CD4-positive, alpha-beta T cell treated with Interleukin-17A for 4 hours (primary cell): Measurements from ENCODE around the gene LRCH1.
"Not testable (repeated sequence)": the region's sequence is repeated elsewhere in the genome, so short reads cannot be mapped to it uniquely, and the experiment has no call there.

ENCODE experiments used
- DNase-seq: peaks from one replicate; pipeline ENCODE4 v3.0.0-alpha.2; 2020; ENCODE audit warnings: mixed read lengths

Gene LRCH1

GRCh38 chr13:46721054-46721453 lies 168.1 kb downstream of the LRCH1 start:
- DNase-seq: peak; percentile 65

GRCh38 chr13:46726347-46726746 lies 173.4 kb downstream of the LRCH1 start:
- no peak for DNase-seq

GRCh38 chr13:46728777-46729176 lies 175.8 kb downstream of the LRCH1 start:
- no peak for DNase-seq

DNA sequence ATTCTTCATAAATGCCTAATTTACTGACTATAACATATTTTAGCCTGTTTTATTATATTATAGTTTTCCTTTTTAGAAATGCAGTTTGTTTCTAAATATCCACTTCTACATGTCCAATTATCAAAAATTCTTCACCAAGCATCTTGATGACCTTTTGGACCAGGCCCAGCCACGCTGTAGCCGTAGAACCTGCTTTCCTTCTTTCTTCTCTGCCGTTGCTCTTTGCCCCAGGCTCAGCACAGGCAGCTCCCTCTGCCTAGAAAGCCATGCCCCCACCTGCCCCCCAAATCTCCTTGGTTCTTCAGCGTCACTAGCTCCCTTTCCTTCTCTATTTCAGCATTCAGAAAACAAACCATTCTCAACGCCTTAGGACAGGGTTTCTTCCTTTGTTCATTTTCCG lies 178.6 kb downstream of the LRCH1 start:
- DNase-seq: no peak

DNA sequence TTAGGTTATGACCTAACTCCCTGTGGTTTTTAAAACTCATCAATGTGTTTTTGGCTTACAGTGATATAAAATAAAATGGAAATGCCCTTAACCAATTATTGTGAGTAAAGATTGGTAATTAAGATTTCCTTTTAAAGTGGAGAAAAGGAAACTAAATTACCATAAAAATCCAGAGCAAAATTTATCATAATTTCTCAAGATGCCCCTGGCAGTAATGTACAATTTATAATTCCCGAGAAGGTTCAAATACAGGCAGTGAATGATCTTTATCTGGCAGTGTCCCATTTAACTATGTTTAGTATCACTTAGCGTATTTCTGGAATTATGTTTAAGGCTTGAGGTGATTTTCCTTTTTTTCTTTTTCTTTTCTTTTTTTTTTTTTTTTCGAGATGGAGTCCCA lies 182.5 kb downstream of the LRCH1 start:
- DNase-seq: no peak

GRCh38 chr13:46736541-46737310 lies 183.8 kb downstream of the LRCH1 start:
- no peak for DNase-seq

DNA sequence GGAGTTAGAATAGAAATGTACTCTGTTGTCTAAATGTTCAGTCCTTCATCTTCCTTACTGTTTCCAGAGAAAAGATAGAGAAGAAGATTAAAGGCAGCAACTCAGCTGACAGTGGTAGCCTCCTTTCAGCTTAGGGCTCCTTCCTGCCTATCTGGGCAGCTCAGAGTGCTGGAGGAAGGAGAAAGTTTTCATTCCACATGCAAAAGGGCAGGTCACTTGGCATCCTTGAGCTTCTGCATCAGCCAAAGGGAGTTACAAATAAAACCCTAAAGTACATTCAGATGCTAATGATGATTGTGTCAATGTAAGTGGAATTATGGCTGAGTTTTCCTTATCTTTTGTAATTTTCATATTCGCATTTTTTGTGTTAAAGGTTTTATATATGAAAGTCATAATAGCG lies 185.1 kb downstream of the LRCH1 start:
- DNase-seq: no peak

GRCh38 chr13:46738766-46739165 lies 185.8 kb downstream of the LRCH1 start:
- DNase-seq: no peak

DNA sequence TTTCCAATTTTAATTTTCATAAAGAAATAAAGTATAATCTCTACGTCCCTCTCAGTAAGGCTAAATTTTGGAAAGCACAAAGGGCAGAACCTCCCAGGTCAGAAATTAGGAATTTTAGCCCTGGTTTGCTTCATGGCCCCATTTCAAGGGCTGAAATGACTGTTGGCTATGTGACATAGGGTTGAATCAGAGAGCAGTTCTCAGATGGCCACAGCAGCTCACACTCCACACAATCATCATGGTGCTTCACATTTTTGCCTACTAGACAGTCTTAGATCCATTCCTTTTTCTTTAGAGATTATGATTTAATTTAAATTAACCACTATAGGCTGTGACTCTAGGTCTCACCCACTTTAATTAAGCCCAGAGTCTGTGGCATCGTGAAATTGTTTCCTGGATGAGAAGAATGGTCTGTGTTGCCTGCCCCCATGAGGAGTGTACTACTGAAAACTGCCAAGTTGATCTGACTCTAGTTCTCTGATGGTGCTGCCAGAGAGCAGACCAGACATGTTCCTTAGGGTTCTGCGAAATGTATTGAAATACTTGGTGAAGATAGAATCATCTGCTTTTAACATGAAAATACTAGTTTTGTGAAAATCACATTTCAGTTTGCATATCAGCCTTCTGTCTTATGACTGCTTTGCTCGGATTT lies 186.6 kb downstream of the LRCH1 start:
- no peak for DNase-seq

DNA sequence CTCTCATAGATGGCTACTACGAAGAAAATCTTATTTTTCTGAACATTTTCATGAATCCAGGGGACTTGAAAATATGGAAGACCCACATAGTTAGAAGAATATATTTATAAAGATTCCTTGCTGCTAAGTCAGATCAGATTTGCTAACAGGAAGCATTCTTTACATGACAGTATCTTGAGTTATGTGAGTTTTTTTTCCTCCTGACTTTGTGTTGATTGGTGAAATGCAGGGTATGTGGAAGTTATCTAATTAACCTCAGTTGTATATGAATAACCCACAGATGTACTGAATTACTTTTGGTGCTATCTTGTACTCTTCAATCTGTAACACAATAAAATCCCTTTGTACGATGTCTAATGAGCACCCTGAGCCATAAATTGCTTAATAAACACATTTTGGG lies 190.2 kb downstream of the LRCH1 start:
- no peak for DNase-seq

DNA sequence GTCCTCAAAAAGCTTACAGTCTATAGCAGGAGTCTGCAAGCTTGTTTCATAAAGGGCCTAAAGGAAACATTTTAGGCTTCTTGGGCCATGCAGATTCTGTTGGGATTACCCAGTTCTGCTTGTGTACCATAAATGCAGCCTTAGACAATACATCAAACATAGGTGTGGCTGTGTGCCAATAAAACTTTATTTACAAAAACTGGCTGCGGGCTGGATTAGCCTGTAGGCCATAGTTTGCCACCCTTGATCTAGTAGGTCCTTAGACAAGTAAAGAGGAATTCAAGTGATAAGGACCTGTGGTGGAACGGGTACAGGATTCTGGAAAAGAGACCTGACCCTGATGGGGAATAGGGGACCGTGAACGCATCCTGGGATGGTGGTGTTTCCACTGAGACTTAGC lies 192.1 kb downstream of the LRCH1 start:
- no peak for DNase-seq

GRCh38 chr13:46745706-46746105 lies 192.7 kb downstream of the LRCH1 start:
- no peak for DNase-seq

DNA sequence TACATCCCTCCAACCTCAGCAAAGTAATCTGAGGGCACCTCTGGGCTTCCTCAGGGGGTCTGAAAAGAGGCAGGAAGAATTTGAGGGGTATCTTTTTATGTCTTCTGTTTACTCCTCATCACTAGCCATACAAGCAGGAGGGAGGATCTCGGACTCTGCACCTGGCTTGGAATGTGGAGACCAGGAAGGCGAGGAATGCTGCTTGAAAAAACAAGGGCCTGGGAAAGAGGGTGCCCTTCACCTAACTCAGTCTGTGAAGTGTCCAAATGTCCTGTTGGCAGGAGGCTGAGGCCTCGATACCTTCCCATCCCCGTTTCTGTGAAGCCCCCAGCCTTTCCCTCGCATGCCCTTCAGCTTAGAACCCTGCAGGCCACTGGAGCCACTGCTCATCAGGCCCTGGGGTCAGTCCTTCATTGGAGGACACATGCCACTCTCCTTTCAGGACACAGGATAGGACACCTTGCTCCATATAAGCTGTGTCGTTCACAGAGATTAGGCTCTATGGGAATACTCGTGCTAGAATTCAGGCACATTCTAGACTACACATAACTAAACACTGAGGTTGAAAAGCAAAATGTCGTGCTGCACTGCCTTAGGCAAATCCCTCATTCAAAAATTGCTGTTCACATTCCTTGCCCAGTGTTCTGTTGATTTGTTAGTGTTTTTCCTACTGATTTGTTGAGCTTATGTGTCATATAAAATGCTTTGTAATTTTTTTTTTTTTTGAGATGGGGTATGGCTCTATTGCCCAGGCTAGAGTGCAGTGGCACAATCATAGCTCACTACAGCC lies 194.3 kb downstream of the LRCH1 start:
- no peak for DNase-seq

DNA sequence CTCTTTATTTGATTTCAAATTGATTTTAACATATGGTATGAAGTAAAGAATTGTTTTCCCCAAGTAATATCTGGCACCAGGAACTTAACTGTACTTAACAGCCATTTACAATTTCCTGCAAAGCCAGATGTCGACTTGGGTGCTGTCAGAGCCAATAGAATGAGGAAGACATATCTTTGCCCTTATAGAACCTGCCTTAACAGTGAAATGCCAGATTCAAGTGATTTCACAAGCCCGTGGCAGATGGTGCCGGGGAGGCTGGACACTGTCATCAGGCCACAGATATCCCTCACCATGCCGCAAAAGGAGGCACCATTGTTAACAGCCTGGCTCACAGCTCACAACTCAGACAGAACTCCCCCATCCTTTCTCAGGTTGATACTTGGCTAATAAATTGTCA lies 195.3 kb downstream of the LRCH1 start:
- no peak for DNase-seq

GRCh38 chr13:46749951-46750350 lies 197.0 kb downstream of the LRCH1 start:
- DNase-seq: no peak

DNA sequence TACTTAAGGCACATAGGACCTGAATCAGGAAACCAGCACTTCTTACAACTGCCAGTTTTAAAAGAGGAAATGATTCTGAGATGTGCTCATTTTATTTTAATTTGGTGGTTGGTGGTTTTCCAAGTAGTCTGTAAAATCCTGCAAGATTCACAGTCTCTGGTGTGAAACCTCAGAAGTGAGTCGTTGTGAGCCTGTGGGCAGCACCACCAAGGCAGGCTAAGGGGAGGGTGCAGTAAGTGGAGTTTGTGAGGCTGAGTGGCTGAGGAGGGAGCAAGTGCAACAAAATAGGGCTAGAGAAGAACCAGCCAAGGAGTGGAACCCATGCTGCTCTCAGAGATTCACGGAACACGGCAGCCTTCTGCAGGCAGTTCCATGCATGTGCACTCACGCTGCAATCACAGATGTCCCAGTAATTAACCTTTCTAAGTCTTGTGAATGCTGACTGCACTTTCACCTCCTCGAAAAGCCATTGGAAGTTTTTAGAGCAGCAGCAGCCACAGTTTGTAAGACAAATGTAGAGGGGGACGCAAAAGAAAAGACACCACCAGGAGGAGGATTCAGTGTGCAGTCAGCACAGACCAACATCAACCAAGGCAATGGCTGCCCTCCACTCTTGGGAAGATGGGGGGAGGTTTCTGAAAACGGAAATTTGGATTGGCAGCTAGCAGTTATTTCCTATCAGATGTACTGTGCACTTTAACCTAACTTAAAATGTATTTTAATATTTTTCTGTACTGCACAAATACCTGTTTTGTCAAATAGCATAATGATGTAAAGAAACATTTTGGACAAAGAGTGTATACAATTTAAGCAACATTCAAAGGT lies 199.1 kb downstream of the LRCH1 start:
- peak; percentile 46 for DNase-seq

DNA sequence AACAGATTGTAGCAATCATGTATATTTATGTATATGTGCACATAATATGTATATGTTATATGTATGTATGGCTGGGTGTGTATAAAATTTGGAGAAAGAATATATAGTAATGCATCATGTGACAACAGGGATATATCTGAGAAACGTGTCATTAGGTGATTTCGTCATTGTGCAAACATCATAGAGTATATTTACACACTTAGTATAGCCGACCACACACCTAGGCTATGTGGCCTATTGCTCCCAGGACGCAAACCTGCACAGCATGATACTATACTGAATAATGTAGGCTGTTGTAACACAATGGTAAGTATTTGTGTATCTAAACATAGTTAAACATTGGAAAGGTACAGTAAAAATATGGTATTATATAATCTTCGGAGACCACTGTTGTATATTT lies 200.2 kb downstream of the LRCH1 start:
- no peak for DNase-seq

- no peak for DNase-seq
Measured at GRCh38 chr13:46753917-46754316, 200.9 kb downstream of the LRCH1 start.

DNA sequence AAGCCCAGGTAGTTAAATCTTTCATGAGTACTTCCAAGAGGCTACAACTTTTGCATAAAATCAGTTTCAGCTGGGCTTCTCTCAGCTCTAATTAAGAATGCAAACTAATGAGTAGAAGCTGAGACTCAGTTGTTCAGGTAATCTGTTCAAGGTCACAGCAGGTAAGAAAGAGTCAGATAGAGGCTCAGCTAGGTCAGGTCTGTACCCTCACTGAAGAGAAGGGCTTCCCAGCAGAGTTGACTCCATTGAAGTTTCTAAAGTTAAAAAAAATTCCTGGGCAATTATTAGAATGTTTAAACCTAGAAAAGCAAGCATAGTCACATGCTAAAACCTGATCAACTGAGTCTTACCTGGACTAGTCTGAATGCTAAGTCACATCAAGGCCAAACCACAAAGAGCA lies 201.8 kb downstream of the LRCH1 start:
- no peak for DNase-seq

- not testable (repeated sequence) for DNase-seq
Measured at GRCh38 chr13:46755508-46755907, 202.5 kb downstream of the LRCH1 start.

GRCh38 chr13:46756977-46757376 lies 204.0 kb downstream of the LRCH1 start:
- no peak for DNase-seq

GRCh38 chr13:46757640-46758039 lies 204.7 kb downstream of the LRCH1 start:
- DNase-seq: no peak

DNA sequence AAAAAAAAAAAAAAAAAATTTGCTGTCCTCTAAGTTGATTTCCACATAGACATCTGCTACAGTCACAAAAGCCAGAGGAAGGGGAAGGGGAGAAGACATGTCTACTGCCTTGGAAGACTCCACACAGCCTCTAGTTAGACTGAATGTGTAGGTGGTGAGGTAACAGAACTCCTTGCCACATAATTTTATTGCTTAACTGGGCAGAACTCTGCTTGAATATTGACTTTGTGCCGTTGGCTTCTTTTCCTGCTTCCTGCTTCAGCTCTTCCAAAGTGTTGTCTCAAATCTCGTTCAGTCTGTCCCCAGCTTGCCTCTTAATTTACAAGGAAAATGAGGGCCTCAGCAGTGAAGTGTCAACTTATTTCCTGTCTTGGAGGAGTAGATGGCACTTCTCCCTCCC lies 206.9 kb downstream of the LRCH1 start:
- no peak for DNase-seq
